H4 (cell line): ENCODE data around the gene PCDH18. TPM values are rescaled to one million over a fixed set of nuclear protein-coding genes. Genes with fewer than 3 reads are reported as not detected.
"Not testable (repeated sequence)": the region's sequence is repeated elsewhere in the genome, so short reads cannot be mapped to it uniquely, and the experiment has no call there.

Experiments used
- DNase-seq: peaks from one replicate; pipeline ENCODE4 v3.0.0-alpha.2; 2015; ENCODE audit warnings: low spot score
- total RNA-seq: library from RNA; depleted of rRNA; stranded (reverse); fragments of >200 nt; shearing (Covaris generic); gene quantifications from 2 replicates; pipeline ENCODE4 v1.2.3, GENCODE V29; 2014

PCDH18 gene
- total RNA-seq, 1 experiment from 2014 or later, result 106 TPM

DNA sequence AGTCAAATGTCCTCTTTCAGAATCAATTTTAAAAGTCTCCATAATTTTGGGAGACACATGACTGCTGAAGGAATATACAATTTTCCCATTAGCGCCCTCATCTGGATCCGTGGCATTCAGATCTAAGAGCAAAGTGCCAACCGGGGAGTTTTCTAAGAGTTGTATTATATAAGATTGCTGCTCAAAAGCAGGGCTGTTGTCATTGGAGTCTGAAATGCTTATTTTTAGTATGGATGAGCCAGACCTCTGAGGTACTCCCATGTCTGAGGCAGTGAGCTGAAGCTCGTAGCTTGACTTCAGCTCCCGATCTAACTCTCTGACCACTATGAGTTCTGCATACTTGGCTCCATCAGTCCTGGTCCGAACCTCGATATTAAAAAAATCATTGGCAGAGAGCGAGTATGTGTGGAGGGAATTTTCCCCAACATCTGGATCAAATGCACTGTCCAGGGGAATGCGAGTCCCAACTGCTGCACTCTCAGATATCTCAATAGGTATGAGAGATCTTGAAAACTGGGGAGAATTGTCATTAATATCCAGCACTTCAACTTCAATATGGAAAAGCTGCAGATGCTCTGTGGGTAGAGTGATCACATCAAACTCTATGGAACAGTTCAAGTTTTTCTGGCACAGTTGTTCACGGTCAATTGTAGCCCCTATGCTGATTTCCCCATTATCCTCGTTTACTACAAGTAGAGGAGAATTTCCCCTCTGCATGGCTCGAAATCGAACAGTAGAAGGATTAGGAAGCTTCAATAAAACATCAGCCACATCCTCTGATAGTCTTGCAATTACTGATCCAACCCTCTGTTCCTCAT, 917 bp downstream of the PCDH18 start:
- peak; percentile 28 for DNase-seq

GRCh38 chr4:137530176-137530575, 2.1 kb downstream of the PCDH18 start:
- DNase-seq, result no peak

DNA sequence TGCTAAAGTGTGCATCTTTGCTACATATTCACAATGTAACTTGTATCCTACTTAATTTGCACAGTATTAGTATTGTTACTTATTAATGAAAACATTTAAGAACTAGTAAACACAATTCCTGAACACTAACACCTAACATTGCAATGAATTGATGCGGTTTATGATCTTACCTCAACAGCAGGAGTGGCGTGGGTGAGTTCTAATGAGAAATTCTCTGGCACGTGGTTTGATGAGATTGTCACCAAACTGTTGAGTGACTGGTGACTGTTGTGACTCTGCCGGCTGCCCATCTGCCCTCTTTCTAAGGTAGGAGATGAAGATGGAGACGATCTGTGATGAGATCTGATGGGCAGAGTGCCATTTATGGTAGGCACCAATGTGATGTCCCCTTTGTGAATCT, 2.9 kb downstream of the PCDH18 start:
- no peak for DNase-seq

DNA sequence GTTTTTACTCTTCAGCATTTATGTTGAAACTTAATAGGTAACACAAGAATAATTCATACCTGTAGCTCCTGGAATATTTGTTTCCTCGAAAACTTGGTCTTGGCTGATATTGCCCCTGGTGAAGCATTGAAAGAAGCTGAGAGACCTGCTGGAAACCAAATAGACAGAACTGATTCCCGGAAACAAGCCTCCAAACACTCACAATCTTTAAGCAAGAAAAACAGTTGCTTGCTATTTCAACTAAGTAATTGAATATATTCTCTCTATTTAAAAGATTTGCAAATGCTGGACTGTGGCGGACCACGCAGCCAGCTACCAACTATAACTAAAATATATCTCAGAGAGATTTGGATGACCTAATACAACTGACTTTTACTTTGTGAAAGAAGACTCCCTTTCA, 3.6 kb downstream of the PCDH18 start:
- DNase-seq, result no peak

DNA sequence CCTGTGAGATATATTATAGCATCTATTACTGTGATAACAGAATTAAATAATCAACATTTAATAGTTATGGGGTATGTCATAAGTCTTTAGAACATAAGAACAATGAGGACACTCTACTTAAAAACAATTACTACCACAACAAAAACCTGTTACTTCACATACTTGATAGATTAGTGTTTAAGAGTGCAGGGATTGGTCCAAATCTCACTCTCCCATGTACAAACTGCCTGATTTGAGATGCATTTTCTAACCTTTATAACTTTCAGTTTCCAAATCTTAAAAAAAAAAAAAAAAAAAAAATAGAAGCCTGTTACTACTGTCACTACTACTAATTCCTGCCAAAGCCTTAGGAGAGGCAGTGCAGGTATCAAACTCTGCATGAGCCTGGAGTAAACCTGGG, 5.6 kb downstream of the PCDH18 start:
- DNase-seq, result no peak

- no peak for DNase-seq
These were observed 7.4 kb downstream of the PCDH18 start for GRCh38 chr4:137524725-137525369.

DNA sequence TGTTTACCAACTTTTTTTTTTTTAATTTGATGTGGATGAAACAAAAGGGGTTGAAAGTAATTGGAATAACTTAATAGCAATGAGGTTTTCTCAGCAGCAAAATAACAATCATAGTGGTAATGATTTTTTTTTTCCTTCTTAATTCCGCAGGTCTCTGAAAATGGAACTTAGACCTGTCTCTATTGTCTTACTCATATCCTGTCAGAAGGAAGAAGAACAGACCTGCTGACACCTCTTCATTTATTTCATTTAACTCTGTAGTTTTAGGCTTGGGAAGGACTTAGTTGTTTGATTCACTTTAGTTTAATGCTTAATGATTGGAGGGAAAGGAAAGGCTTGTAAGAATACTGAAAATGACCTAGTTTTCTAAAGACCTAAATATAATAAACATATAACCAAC, 9.0 kb downstream of the PCDH18 start:
- no peak for DNase-seq

- no peak for DNase-seq
These were observed 11.2 kb downstream of the PCDH18 start for GRCh38 chr4:137521053-137521452.

GRCh38 chr4:137519406-137519805, 12.9 kb downstream of the PCDH18 start:
- DNase-seq, result peak; percentile 16

DNA sequence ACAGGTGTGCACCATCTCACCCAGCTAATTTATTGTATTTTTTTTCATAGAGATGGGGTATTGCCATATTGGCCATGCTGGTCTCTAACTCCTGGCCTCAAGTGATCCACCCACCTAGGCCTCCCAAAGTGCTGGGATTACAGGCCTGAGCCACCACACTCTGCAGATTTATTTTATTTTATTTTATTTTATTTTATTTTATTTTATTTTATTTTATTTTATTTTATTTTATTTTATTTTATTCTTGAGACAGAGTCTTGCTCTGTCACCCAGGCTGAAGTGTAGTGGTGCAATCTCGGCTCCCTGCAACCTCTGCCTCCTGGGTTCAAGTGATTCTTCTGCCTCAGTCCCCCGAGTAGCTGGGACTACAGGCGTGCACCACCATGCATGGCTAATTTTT, 15.0 kb downstream of the PCDH18 start:
- not testable (repeated sequence) for DNase-seq

GRCh38 chr4:137514406-137515111, 17.7 kb downstream of the PCDH18 start:
- no peak for DNase-seq

DNA sequence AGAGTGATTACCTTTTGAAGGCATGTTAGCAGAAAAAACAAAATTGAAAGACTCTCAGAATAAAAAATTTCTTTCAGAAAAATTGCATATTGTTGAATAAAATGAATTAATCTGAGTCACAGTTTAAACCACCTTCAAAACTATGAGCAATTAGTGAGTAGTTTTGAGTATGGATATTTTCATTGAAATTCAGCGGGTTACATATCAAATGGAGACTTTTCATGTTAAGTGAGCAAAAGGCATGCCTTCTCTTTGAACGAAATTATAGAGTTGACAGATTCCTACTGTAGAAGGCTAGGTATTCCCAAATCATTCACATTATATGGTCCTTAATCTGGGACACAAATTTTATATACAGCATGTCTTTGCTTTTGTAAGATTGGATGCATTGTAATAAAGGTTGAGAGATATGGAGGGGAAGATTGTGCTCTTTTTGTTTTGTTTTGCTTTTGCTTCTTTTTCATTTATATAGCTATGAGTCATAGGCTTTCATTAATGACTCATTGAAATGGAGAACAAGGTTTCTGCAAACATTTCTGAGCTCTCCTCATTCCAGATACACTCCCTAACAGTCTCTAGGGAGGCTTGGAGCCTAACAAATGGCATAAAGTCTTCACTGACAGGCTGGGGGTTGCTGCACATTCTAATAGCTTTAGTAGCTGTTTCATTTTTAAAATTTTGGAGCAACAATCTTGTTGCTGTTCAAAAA, 21.6 kb downstream of the PCDH18 start:
- DNase-seq, result peak; percentile 91

- DNase-seq, result peak; percentile 43
These were observed 22.4 kb downstream of the PCDH18 start for GRCh38 chr4:137509855-137510282.

- no peak for DNase-seq
These were observed 29.8 kb downstream of the PCDH18 start for GRCh38 chr4:137502339-137503129.

- DNase-seq, result not testable (repeated sequence)
These were observed 36.0 kb downstream of the PCDH18 start for GRCh38 chr4:137496267-137496666.

DNA sequence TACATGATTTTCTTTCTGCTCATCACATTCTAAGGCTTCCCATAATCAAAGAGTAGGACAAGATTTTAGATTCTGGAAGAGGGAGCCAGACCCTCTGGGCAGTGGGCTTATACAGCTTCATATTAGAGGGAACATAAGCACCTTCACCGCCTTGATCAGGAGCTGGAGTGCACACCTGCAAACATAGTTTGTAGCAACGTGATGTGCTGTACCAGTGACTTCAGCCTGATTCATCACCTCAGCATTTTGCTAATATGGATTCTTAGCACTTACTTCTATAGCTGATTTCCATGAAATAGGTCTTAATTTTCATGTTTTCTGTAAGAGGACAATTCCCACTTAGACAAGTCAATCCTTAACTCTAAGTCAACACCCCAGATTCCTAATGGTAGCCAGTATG, 36.7 kb downstream of the PCDH18 start:
- no peak for DNase-seq

DNA sequence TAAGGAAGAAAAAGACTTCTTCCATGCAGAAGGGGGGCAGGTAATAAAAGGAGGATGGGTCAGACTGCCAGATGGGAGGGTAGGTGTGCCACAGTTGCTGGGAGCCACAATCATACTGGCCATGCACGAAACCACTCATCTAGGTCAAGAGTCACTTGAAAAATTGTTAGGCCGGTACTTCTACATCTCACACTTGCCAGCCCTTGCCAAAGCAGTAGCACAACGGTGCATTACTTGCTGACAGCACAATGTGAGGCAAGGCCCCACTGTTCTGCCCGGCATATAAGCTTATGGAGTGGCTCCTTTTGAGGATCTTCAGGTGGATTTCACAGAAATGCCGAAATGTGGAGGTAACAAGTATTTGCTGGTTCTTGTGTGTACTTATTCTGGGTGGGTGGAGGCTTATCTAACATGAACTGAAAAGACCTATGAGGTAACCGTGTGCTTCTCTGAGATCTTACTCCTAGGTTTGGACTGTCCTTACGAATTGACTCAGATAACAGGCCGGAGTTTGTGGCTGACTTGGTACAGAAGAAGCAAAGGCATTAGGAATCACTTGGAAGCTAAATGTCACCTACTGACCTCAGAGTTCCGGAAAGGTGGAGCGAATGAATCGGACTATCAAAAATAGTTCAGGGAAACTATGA, 48.9 kb downstream of the PCDH18 start:
- DNase-seq, result not testable (repeated sequence)

DNA sequence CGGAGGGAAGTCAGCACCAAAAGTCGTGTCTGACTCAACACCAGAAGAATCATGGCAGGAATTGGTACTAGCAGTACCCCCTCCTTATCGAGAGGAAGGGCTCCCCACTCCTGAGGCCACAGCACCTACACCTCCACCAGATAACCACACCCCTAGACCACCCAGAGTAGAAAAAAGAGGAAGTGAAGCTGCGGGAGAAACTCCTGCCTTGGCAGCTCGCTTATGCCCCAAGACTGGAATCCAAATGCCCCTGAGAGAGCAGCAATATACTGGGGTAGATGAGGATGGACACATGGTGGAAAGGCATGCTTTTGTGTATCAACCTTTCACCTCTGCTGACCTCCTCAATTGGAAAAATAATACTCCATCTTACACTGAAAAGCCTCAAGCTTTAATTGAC, 52.6 kb downstream of the PCDH18 start:
- DNase-seq, result not testable (repeated sequence)

- no peak for DNase-seq
These were observed 55.9 kb downstream of the PCDH18 start for GRCh38 chr4:137476345-137476744.

GRCh38 chr4:137474711-137475301, 57.5 kb downstream of the PCDH18 start:
- peak; percentile 66 for DNase-seq
